GM19324 (cell line): ENCODE measurements around the gene TANGO6.

Experiments
- ATAC-seq: cut with Tn5 transposase; IDR thresholded peaks from one replicate; pipeline ENCODE4 v1.9.1; 2021; ENCODE audit warnings: mild to moderate bottlenecking, moderate library complexity; ENCODE audit not compliant: unreplicated experiment, low FRiP score

Gene TANGO6

DNA sequence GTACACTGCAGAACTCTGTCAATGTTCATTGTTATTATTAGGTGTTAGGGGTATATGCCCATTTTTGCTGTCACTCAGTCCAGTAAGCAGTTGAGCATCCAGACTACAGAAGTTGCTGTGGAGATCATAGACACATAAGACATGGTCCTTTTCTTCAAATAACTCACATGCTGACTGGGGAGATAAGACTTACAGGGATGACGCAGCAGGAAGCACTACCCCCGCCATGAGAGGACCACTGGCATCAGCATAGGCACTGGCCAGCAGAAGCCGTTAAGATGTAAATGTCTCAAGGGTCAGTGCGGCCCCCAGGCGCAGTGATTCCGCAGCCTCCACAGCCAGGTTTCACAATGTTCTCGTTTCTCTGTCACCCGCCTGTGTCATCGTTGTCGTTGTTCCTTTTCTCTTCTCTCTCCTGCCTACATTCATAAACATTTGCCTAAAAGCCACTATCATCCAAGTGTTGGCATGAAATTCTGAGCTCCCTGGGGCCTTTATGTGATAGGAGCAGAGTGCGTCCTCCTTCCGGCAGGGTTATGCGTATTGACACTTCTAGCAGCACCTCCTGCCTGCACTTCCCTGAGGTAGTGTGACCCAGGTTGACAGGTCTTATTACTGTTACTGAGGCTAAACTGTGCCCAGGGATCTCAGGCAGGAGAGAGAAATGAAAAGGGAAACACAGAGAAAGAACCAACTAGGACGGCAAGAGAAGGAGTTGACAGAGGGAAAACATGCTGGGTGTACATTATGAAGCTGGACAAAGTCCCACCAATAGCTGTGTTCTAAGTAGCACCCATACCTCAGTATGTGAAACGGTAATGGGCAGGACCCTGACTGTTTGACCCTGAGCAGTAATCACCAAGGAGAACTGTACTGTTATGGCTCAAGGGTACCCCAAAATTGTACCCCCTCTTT lies 17.9 kb downstream of the TANGO6 start:
- ATAC-seq = no peak

DNA sequence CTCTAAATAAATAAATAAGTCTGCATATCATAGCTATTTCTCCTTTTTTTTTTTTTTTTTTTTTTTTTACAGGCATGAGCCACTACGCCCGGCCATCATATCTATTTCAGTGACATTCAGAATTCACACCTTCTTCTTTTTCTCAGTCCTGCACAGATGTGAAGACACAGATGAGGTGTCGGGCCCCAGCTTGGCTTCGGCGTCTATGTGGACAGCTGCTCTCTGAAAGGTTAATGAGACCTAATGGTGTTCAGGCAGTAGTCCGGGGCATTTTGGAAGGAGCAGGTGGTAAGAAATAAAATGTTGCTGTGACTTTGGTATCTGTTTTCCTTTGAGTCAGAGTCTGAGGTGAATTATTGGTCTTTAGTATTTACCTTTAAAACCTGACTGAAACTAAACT lies 23.6 kb downstream of the TANGO6 start:
- no peak for ATAC-seq

DNA sequence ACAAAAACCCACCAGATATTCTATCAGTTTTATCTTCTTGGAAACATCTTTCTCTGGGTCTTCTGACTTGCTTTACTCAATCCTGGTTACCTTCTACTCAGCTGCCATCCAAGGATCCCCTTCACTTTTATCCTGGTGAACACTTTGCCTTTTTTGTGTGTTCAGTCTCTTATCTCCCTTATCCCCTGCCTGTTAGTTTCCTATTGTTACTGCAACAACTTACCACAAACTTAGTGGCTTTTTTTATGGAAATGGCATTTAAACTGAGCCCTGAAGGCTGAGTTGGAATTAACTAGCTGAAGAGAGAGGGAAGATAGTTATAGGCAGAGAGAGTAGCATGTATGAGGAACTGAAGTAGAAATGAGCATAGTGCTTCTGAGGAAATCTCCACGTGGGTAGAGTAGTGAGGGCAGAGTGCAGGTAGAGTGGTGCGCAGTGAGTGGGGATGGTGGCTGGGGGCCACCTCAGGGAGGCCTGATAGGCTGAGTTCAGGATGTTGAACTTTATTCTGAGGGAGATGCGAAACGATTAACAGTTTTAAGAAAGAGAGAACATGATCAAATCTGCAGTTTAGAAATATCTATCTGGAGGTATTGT lies 26.3 kb downstream of the TANGO6 start:
- no peak for ATAC-seq

DNA sequence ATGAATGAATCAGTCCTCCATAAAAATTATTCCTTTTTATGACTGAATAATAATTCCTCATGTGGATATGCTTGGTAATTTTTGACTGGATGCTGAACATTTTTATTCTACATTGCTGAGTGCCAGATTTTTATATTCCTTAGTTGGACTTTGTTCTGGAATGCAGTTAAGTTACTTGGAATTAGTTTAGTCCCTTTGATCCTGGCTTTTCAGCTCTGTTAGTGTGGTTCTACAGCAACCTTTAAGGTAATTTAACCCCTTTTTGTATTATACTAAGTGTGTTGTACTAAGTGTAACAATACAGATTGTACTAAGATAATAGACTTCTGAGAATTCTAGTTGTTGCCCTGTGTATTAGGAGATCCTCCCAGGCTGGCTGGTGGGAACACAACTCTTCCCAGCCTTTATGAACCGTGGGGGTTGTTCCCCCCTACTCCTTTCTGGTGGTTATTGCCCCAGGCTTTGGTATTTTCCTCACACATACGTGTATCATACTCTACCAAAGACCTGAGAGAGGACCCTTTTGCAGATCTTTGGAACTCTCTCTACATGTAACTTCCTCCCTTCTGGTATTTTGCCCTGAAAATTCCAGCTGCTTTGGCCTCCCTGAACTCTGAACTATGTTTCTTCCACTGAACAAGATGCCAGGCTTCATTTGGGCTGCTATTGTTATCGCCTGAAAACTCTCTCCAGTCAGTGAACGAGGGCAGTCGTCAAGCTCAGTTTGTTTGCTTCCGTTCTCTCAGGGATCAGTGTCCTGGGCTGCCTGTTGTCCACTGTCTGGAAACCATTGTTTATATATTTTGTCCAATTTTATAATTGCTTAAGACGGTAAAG lies 30.5 kb downstream of the TANGO6 start:
- ATAC-seq = no peak

DNA sequence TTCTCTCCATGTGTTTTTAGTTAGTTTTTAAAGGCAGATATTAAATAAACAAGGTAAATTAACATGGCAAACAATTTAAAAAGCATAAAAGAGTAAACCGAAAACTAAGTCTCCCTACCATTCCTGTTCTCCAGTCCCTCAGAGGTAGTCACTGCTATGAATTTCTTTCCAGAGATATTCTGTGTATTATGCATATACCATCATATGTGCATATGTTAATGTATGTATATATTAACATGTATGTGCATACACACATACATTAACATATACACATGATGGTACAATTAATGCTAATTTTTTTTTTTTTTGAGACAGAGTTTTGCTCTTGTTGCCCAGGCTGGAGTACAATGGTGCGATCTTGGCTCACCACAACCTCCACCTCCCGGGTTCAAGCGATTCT lies 32.5 kb downstream of the TANGO6 start:
- no peak for ATAC-seq

GRCh38 chr16:68883685-68884084 lies 40.4 kb downstream of the TANGO6 start:
- ATAC-seq = no peak

DNA sequence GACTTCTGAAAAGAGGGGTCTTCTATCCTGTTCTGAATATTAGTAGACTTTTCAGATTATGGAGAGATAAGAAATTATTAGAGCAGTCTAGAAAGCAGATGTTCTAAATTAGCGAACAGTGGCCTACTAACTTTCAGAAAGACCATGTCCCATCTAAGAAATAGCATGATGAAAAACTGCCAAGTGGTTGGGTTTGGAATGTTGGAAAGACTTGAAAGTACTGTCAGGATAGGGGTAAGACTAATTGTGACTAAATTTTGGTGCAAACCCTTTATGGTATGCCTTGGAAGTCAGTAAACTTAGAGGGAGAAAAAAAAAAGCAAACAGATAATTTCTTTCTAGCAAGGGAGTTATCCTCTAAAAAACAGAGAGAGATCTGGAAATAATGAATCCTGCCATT lies 41.1 kb downstream of the TANGO6 start:
- ATAC-seq = no peak

GRCh38 chr16:68884861-68885720 lies 41.8 kb downstream of the TANGO6 start:
- ATAC-seq = no peak

DNA sequence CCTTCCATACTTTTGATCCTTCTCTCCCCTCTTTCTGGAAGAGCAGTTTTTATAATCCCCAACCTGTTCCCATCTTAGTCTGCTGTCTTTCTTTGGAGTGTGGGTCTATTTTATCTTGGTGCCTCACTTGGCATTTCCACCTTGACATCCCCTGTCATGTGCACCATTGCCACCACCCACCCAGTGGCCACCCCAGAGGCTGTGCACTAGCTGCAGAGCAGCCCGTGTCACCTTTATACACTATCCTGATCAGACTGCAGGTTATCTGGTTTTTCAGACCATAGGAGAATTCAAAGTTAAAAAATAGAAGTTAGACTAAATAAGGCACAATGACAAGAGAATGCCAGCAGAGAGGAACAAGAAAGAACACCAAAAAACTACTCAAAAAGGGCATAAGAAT lies 43.8 kb downstream of the TANGO6 start:
- ATAC-seq = no peak

DNA sequence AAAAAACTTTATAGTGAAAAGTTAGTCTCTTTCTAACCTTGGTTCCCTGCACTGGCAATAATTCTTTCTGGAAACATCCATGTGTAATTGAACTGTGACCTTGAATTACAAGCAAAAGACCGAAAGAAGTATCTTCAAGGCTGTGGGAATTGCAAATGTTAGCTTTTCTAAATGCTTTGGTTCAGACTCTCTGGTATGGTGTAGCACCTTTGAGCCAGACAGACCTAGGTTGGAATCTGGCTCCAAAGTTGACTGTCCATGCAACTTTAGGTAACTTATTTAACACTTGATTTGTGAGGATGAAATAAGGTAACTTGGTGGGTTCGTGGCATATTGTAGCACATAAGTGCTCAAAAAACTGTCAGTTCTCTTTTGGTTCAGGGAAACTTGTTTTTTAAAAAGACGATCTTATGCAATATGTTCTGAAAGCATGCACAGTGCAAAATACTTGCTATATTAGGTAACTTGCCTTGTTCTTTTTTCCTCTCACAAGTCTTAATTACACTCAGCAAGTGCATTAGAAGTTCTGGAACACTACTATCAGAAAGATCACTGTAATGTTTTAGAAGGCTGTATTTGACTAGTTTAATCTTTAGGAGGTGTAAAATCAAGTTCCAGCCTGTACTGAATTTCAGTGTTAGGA lies 46.3 kb downstream of the TANGO6 start:
- no peak for ATAC-seq

DNA sequence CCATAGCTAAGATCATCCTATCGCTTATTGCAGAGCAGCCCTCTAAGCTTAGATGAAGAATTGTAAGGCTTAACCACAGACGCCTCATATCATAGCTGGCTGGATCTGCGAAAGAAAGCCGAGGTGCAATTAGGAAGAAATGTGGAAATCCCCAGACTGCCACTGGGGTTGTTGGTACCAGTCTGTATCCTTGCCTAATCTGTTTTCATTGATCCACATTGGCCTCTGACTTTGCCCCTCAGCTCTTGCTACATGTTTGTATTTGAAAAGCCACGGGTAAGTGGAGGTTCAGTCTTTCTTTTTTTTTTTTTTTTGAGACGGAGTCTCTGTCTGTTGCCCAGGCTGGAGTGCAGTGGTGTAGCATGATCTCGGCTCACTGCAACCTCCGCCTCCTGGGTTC lies 48.9 kb downstream of the TANGO6 start:
- no peak for ATAC-seq

DNA sequence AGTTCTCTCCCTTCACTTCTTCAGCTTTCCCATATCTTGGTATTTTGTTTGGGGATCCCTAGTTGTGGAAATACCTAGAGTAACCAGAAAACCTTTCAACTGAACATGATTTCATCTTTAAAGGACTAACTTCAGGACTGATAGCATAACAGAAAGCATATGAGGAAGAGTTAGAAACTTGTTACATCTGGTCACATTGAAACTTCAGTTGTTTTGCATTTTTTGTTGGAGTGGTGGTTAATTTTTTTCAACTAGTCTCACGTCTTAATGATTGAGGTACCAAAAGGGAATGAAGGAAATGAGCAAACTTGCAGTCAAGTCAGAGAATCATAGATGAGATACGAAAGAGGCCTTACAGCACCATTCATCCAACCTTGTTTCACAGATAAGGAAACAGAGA lies 49.6 kb downstream of the TANGO6 start:
- ATAC-seq = peak; percentile 45

- ATAC-seq = no peak
Observed at GRCh38 chr16:68893710-68894705, 50.7 kb downstream of the TANGO6 start.

DNA sequence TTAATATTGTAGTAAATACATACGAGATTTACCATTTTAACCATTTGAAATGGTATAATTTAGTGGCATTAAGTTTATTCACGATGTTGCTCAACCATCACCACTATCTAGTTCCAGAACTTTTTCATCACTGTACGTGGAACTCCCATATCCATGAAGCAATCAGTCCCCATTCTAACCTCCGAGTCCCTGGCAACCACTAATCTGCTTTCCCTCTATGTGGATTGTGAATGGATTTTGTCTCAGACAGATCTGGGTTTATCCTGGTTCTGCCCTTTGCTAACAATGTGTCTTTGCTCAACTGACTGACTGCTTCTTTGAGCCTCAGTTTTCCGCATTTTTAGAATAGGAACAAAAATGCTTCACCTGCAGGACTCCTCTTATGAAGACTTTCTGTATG lies 51.4 kb downstream of the TANGO6 start:
- ATAC-seq = no peak

- ATAC-seq = no peak
Observed at GRCh38 chr16:68898026-68898425, 54.7 kb downstream of the TANGO6 start.

GRCh38 chr16:68900009-68900408 lies 56.7 kb downstream of the TANGO6 start:
- ATAC-seq = no peak

DNA sequence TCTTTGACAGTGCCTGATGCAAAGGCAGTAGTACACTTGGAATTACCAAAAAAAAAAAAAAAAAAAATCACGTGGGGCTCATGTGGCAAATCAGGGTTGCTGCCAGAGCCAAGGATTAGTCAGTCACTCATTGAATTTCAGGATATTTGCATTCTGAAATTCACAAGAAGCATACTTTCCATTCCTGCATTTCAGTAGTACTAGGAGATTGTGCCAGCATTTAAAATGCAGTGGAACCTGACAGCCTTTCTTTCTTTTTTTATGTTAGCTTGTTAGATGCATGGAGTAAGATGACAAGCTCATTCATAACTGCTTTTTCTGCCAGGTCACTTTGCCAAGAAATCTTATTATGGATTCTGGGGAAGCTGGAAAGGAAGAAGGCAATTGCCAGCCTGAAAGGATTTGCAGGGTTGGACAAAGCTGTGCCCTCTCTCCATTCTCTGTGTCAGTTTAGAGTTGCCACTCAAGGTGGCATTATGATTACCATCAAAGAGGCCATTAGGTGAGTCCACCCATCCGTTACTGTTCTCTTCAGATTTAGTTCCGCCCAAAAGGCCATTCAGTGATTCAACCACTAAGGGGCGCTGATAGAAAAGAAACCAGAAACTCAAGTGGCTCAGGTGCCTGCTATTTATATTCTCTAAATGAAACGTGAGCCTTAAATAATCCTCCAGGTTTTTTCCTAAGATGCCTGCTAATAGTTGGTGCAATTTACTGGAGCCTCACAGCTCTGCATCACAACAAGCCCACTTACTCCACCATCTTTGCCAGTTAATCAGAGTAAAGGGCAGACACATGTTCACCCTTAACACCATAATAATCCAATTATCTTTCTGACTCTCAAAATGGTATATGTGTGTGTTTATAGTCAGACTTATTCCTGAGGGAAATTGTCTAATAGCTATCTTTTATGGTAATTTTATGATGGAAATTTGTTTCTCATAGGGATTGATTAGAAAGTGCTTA lies 59.0 kb downstream of the TANGO6 start:
- ATAC-seq = no peak

GRCh38 chr16:68902969-68903345 lies 59.6 kb downstream of the TANGO6 start:
- ATAC-seq = no peak
